ENCODE measurements around the gene ZFP92.

ZFP92 gene

DNA sequence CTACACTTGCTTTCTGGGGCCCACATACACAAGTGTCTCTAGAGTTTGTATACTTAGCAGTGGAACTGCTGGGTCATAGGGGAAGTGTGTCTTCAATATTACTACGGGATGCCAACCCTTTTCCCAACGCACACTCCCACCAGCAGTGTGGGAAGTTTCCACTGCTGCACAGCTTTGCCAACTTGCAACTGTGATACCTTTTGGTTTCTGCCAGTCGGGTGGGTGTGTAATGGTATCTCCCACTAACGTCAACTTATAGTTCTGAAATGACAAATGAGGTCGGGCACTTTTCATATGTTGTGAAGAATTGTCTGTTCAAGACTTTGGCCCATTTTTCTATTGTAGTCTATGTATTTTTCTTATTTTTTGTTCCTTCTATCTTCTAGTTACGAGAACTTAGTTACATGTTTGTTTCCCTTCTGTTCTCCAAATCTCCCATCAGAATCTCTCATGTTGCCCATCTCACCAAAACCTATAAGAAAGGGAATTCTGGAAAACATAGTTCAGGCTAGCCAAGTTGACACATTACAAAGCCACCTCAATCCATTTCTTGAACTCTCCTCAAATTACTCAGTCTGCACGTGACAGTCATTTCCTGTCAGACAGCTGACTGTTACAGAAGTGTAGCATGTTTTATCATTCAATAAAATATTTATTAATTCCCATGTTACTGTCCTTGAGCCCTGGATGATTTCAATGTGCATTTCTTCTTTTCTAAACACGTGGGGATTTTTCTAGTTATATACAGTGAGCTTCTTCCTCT is 40.8 kb upstream of the ZFP92 start:
- DNase-seq, result no peak
- H3K36me3 ChIP-seq (replicated peaks), result no peaks in the 10 kb centered on the region
- in situ Hi-C loops (cut with HindIII; ENCODE audit: low pct_ligation_motif_present, low sequenced_read_pairs), result no loop called here
- H3K27ac ChIP-seq, result no peak overlapping the region
- no peaks in the 10 kb centered on the region for H3K27me3 ChIP-seq (replicated peaks)
- no peak overlapping the region for H3K4me3 ChIP-seq (ENCODE audit: low read depth, low read length)
- TF ChIP-seq, protein P1, sequence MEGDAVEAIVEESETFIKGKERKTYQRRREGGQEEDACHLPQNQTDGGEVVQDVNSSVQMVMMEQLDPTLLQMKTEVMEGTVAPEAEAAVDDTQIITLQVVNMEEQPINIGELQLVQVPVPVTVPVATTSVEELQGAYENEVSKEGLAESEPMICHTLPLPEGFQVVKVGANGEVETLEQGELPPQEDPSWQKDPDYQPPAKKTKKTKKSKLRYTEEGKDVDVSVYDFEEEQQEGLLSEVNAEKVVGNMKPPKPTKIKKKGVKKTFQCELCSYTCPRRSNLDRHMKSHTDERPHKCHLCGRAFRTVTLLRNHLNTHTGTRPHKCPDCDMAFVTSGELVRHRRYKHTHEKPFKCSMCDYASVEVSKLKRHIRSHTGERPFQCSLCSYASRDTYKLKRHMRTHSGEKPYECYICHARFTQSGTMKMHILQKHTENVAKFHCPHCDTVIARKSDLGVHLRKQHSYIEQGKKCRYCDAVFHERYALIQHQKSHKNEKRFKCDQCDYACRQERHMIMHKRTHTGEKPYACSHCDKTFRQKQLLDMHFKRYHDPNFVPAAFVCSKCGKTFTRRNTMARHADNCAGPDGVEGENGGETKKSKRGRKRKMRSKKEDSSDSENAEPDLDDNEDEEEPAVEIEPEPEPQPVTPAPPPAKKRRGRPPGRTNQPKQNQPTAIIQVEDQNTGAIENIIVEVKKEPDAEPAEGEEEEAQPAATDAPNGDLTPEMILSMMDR (IDR thresholded peaks at IDR 0.05; ENCODE audit: low read depth, low read length, missing control alignments), result no peak

DNA sequence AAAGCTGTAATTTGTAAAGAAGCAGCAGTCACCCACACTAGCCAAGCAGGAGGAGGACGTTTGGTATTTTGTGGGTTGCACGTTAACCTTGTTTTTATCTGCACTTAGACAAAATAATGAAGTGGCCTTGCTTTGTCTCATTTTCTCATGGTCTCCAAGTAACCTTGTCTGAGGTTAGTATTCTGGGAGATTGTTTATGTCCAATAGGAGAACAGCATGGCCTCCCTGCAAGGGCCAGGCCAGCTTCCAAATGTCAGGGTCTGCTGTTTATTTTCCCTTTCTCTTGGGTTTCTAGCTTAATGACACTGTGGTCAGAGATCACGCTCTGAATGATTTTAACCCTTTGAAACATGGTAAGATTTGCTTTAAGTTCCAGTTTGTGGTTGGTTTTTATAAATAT is 40.0 kb upstream of the ZFP92 start:
- in situ Hi-C loops (cut with HindIII; ENCODE audit: low pct_ligation_motif_present, low sequenced_read_pairs), result no loop called here
- TF ChIP-seq, protein P1 (IDR thresholded peaks at IDR 0.05; ENCODE audit: low read depth, low read length, missing control alignments), result no peak
- H3K27ac ChIP-seq, result no peak overlapping the region

DNA sequence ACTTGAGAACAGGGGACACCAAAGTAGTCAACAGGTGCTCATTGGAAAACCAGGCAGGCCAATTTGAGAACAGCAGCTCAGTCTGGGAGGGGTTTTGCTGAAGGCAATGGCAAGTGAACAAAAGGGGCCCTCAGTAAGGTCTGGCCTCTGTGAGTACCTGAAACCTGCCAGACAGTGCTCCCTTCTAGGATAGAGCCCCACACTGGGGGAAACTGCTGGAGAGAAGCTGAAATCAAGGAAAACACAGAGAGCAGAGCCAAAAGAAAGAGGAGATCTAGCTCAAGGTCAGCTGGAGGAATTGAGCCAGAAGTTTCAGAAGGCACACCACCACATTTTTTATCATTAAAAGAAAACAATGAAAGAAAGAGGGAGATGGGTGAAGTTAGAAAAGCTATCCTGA is 38.3 kb upstream of the ZFP92 start:
- no peak for DNase-seq
- Histone ChIP-seq H3K36me3 (replicated peaks) (no peaks in the 10 kb centered on the region), H3K4me3 (ENCODE audit: low read depth, low read length) (no peak overlapping the region), H3K27ac (no peak overlapping the region), H3K27me3 (replicated peaks) (no peaks in the 10 kb centered on the region)
- in situ Hi-C loops (cut with HindIII; ENCODE audit: low pct_ligation_motif_present, low sequenced_read_pairs), result no loop called here
- TF ChIP-seq, protein P1 (IDR thresholded peaks at IDR 0.05; ENCODE audit: low read depth, low read length, missing control alignments), result no peak

More for the DNA sequence above, 40.0 kb upstream of the ZFP92 start:
- Histone ChIP-seq H3K36me3 (replicated peaks) (no peaks in the 10 kb centered on the region), H3K27me3 (replicated peaks) (no peaks in the 10 kb centered on the region), H3K4me3 (ENCODE audit: low read depth, low read length) (no peak overlapping the region)
- DNase-seq, result no peak

DNA sequence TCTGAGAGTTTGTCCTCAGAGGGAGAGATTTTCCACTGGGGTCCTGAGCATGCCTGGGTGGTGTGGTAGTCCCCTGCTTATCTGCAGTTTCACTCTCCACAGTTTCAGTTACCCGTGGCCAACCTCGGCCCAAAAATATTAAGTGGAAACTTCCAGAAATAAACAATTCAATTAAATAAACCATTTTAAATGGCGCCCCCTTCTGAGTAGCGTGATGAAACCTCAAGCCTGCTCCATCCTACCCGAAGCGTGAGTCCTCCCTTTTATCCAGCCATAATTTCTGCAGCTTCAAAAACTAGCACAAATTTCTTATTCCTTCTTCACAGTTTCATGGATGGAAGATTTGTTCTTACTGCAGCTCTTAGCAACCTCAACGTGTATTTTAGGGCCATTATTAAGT is 36.8 kb upstream of the ZFP92 start:
- DNase-seq, result no peak
- no peak overlapping the region for H3K27ac ChIP-seq
- in situ Hi-C loops (cut with HindIII; ENCODE audit: low pct_ligation_motif_present, low sequenced_read_pairs), result no loop called here
- H3K27me3 ChIP-seq (replicated peaks), result no peaks in the 10 kb centered on the region
- no peak overlapping the region for H3K4me3 ChIP-seq (ENCODE audit: low read depth, low read length)
- TF ChIP-seq, protein P1 (IDR thresholded peaks at IDR 0.05; ENCODE audit: low read depth, low read length, missing control alignments), result peak; percentile 39
- H3K36me3 ChIP-seq (replicated peaks), result no peaks in the 10 kb centered on the region

DNA sequence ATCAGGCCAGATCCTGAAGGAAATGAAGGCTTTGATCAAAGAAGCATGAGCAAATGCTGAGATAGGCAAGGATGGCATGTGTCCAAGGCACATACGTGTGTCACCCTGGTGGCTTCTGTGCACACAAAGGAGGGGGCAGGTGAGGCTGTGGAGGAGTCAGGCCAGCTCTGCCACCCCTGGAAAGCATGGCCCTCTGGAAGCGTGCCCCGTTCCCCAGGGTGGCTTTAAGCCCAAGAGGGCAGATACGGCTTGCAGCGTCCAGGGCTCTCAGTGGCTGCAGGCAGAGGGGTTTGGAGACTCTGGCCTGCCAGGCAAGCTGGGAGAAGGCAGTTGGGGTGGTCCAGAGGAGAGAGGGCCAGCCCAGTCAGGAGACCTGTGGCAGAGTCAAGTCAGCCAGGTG is 35.7 kb upstream of the ZFP92 start:
- TF ChIP-seq, protein P1 (IDR thresholded peaks at IDR 0.05; ENCODE audit: low read depth, low read length, missing control alignments), result no peak
- in situ Hi-C loops (cut with HindIII; ENCODE audit: low pct_ligation_motif_present, low sequenced_read_pairs), result no loop called here

DNA sequence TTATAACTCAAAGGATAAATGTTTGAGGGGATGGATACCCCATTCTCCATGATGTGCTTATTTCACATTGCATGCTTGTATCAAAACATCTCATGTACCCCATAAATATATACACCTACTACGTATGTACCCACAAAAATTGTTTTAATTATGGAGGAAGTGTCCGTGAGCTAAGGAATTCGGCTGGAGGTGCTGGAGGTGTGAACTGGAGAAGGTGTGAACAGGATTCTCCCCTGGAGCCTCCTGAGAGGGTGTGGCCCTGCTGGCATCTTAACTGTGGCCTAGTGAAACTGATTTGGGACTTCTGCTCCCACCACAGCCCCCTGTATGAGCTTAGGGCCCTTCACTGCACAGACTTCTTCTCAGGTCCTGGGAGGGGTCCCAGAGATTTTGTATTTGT is 33.5 kb upstream of the ZFP92 start:
- no peak overlapping the region for H3K27ac ChIP-seq
- no peak overlapping the region for H3K4me3 ChIP-seq (ENCODE audit: low read depth, low read length)
- DNase-seq, result no peak
- TF ChIP-seq, protein P1 (IDR thresholded peaks at IDR 0.05; ENCODE audit: low read depth, low read length, missing control alignments), result no peak
- H3K36me3 ChIP-seq (replicated peaks), result no peaks in the 10 kb centered on the region
- in situ Hi-C loops (cut with HindIII; ENCODE audit: low pct_ligation_motif_present, low sequenced_read_pairs), result no loop called here
- H3K27me3 ChIP-seq (replicated peaks), result no peaks in the 10 kb centered on the region

More for the DNA sequence above, 35.7 kb upstream of the ZFP92 start:
- no peaks in the 10 kb centered on the region for H3K36me3 ChIP-seq (replicated peaks)
- no peaks in the 10 kb centered on the region for H3K27me3 ChIP-seq (replicated peaks)
- no peak overlapping the region for H3K4me3 ChIP-seq (ENCODE audit: low read depth, low read length)
- no peak overlapping the region for H3K27ac ChIP-seq
- DNase-seq, result no peak

All from brain microvascular endothelial cell (primary cell).